B cell (primary cell): ENCODE results near the gene TPST1.

ENCODE experiments used
- CTCF ChIP-seq: fragments of 200-600 bp; IDR thresholded peaks from one replicate; pipeline ENCODE4 v1.8.0; 2022; ENCODE audit warnings: antibody characterized with exemption, mild to moderate bottlenecking
- EZH2 ChIP-seq: IDR thresholded peaks from 2 replicates; pipeline ENCODE4 v1.6.1; 2012; ENCODE audit warnings: borderline replicate concordance, low read depth, mild to moderate bottlenecking, moderate library complexity, low read length; ENCODE audit not compliant: insufficient read depth, poor library complexity, severe bottlenecking

- TF ChIP-seq CTCF (no peak), EZH2 (no peak)
Observed at GRCh38 chr7:66164356-66164755, 40.8 kb upstream of the TPST1 start.
